MM.1S (cell line): ENCODE measurements around the gene SS18L1.

Source experiments
- EZH2 ChIP-seq: fragments of 300-600 bp; sonication (generic); optimal IDR thresholded peaks from 2 replicates; pipeline ENCODE3; 2017; ENCODE audit warnings: low read depth, mild to moderate bottlenecking, antibody characterized with exemption, low read length, mixed read lengths
- EZH2phosphoT487 ChIP-seq: fragments of 300-600 bp; sonication (generic); IDR thresholded peaks from 2 replicates; pipeline ENCODE4 v1.6.1; 2018; ENCODE audit warnings: antibody characterized with exemption, low read length
- TF ChIP-seq, protein P1 (sequence below): fragments of 300-600 bp; sonication (generic); IDR thresholded peaks from 2 replicates; pipeline ENCODE4 v1.5.1; 2016; ENCODE audit warnings: antibody characterized with exemption, low read length, mixed read lengths

DNA sequence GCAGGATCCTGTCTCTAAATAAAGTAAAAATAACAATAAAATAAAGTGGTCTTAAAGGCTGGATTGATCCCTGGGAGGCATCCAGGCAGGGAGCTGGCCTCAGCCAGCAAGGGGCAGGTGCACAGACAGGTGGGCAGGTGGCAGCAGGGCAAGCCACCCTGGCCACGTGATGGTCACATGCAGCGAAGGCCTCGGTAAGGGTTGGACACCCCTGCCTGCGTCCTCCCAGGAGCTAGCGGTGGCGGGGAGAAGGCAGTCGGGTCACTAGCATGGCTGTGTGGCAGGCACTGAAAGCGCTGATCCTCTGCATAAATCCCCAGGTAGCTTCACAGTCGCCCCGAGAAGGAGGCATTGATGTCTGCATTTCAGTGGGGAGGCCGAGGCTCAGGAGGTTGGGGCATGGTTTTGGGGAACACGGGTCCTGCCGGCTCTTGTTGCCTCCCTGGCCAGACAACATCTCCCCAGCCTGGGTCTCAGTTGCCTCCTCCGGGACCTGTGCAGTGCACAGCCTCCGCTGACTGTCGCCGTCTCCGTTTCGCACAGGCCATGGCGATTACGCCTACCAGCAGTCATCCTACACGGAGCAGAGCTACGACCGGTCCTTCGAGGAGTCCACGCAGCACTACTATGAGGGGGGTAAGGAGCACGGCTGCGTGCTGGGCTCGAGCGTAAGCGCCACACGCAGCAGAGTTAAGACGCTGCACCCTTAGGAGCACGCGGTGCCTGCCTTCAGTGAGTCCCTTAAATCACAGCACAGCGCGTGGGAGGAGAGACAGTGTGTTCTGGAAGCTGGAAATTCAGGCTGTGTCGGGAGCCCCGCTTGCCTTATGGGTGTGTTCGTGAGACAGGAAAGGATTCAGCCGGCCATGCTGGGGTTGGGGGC is 21.6 kb downstream of the SS18L1 start:
- TF ChIP-seq, protein P1, sequence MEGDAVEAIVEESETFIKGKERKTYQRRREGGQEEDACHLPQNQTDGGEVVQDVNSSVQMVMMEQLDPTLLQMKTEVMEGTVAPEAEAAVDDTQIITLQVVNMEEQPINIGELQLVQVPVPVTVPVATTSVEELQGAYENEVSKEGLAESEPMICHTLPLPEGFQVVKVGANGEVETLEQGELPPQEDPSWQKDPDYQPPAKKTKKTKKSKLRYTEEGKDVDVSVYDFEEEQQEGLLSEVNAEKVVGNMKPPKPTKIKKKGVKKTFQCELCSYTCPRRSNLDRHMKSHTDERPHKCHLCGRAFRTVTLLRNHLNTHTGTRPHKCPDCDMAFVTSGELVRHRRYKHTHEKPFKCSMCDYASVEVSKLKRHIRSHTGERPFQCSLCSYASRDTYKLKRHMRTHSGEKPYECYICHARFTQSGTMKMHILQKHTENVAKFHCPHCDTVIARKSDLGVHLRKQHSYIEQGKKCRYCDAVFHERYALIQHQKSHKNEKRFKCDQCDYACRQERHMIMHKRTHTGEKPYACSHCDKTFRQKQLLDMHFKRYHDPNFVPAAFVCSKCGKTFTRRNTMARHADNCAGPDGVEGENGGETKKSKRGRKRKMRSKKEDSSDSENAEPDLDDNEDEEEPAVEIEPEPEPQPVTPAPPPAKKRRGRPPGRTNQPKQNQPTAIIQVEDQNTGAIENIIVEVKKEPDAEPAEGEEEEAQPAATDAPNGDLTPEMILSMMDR: no peak
- TF ChIP-seq EZH2phosphoT487 (no peak), EZH2 (no peak)
